Endothelial cell of umbilical vein (primary cell): Measurements from ENCODE around the gene RNF144B. TPM values are rescaled to one million over a fixed set of nuclear protein-coding genes. Genes with fewer than 3 reads are reported as not detected.

Source experiments
- BruUV-seq: library from RNA; stranded (reverse); fragments of 400-500 nt; replicated peaks from 2 replicates; lab custom pipeline; 2021; lab: Mats Ljungman, UMichigan
- CTCF ChIA-PET: fragments of 300-600, 350-600 bp; sonication (Branson Sonifier 250); formaldehyde crosslinking; loops from one replicate; lab custom pipeline; 2021; ENCODE audit warnings: antibody characterized with exemption, inconsistent platforms; lab: Charles Lee
- POLR2A ChIA-PET: fragments of 300-600, 350-600 bp; sonication (Branson Sonifier 250); formaldehyde crosslinking; loops from one replicate; lab custom pipeline; 2021; ENCODE audit warnings: antibody characterized with exemption, inconsistent platforms; lab: Charles Lee
- DNase-seq: peaks from one replicate; pipeline ENCODE4 v3.0.0-alpha.2; 2011; ENCODE audit warnings: low read depth, low spot score
- FAIRE-seq: peaks from 2 replicates; lab custom pipeline; 2011; peaks lifted over from hg19 to GRCh38; lab: Jason Lieb, UNC
- H2AFZ ChIP-seq: 2 replicates; pipeline ENCODE4 v1.6.0; 2012; ENCODE audit warnings: low read depth, low read length, control low read depth, inconsistent platforms
- H3K27ac ChIP-seq: 2 replicates; pipeline ENCODE4 v1.5.1; 2011; ENCODE audit warnings: low read depth, mild to moderate bottlenecking, control low read depth, low read length, moderate library complexity; ENCODE audit not compliant: insufficient read depth
- H3K27me3 ChIP-seq, 2 experiments: 2 replicates each; pipeline versions ENCODE4 v1.6.0 to v1.6.1; 2011; ENCODE audit warnings: low read length in 2 of 2, mixed read lengths in 1 of 2; ENCODE audit not compliant: control insufficient read depth in 2 of 2, insufficient read depth in 2 of 2
- H3K36me3 ChIP-seq, 2 experiments: 2 replicates in 1 of 2; 3 replicates in 1 of 2; pipeline ENCODE4 v1.5.1; 2011; ENCODE audit warnings: low read length in 2 of 2, mild to moderate bottlenecking in 1 of 2, moderate library complexity in 1 of 2; ENCODE audit not compliant: control insufficient read depth in 2 of 2, insufficient read depth in 2 of 2; ENCODE audit errors: extremely low read depth in 1 of 2
- H3K4me1 ChIP-seq: 3 replicates; pipeline ENCODE4 v1.5.1; 2011; ENCODE audit warnings: mild to moderate bottlenecking, low read length; ENCODE audit not compliant: control insufficient read depth, insufficient read depth; ENCODE audit errors: extremely low read depth
- H3K4me2 ChIP-seq: 2 replicates; pipeline ENCODE4 v1.6.1; 2011; ENCODE audit warnings: low read length, control low read depth, mixed read lengths; ENCODE audit not compliant: insufficient read depth
- H3K4me3 ChIP-seq, 3 experiments: fragments of 200-600 bp in 1 of 3; sonication (generic), shearing (Covaris generic) in 1 of 3; replicated peaks in 1 of 3; 2 replicates each; pipeline ENCODE4 v1.5.1; 2011 to 2016; ENCODE audit warnings: control low read depth in 3 of 3, low read length in 3 of 3, mild to moderate bottlenecking in 2 of 3, inconsistent platforms in 1 of 3, low read depth in 1 of 3, moderate library complexity in 1 of 3; ENCODE audit not compliant: insufficient read depth in 1 of 3
- H3K79me2 ChIP-seq: 2 replicates; pipeline ENCODE4 v1.6.0; 2012; ENCODE audit warnings: low read length, inconsistent platforms; ENCODE audit not compliant: control insufficient read depth, insufficient read depth
- H3K9ac ChIP-seq: replicated peaks from 2 replicates; pipeline ENCODE3; 2011; ENCODE audit warnings: low read length, control low read depth; ENCODE audit not compliant: insufficient read depth; ENCODE audit errors: extremely low read depth
- H3K9me1 ChIP-seq: replicated peaks from 3 replicates; pipeline ENCODE4 v1.6.0; 2011; ENCODE audit warnings: mild to moderate bottlenecking, low read length; ENCODE audit not compliant: control insufficient read depth, insufficient read depth; ENCODE audit errors: extremely low read depth
- H3K9me3 ChIP-seq: replicated peaks from 2 replicates; pipeline ENCODE4 v1.5.1; 2012; ENCODE audit warnings: low read length, inconsistent platforms; ENCODE audit not compliant: control insufficient read depth, insufficient read depth
- H4K20me1 ChIP-seq: replicated peaks from 2 replicates; pipeline ENCODE3; 2011; ENCODE audit warnings: mild to moderate bottlenecking, low read length; ENCODE audit not compliant: control insufficient read depth, insufficient read depth; ENCODE audit errors: extremely low read depth
- FOS ChIP-seq: IDR thresholded peaks from 2 replicates; pipeline ENCODE4 v1.6.1; 2011; ENCODE audit warnings: mild to moderate bottlenecking, low read length, moderate library complexity, borderline replicate concordance; ENCODE audit not compliant: insufficient read depth
- GATA2 ChIP-seq: IDR thresholded peaks from 2 replicates; pipeline ENCODE4 v1.7.0; 2011; ENCODE audit warnings: low read depth, mild to moderate bottlenecking, moderate library complexity, mixed read lengths, low read length; ENCODE audit not compliant: insufficient read length, insufficient read depth
- MAX ChIP-seq: IDR thresholded peaks from 2 replicates; pipeline ENCODE4 v1.6.1; 2011; ENCODE audit not compliant: insufficient read depth, insufficient read length
- MYC ChIP-seq: IDR thresholded peaks from one replicate; pipeline ENCODE4 v1.6.1; 2011; ENCODE audit warnings: mild to moderate bottlenecking, low read depth, low read length
- POLR2A ChIP-seq: IDR thresholded peaks from 2 replicates; pipeline ENCODE4 v1.6.1; 2012; ENCODE audit warnings: low read depth, mild to moderate bottlenecking, control low read depth, low read length
- dilution Hi-C: fragments of 300-500 bp; cut with MboI; formaldehyde crosslinking; loops from one replicate; pipeline ENCODE4 v1.15.0; 2019; ENCODE audit warnings: low sequenced_read_pairs; ENCODE audit not compliant: extremely low pct_ligation_motif_present
- intact Hi-C: fragments of 100-400 bp; cut with micrococcal nuclease; formaldehyde crosslinking; loops from one replicate; pipeline ENCODE4 v1.10.0; 2022
- polyA plus RNA-seq, 4 experiments: library from polyadenylated mRNA; depleted of rRNA in 3 of 4; stranded (reverse) in 3 of 4; unstranded in 1 of 4; fragments of >200 nt; gene quantifications; 2 replicates each; pipeline versions ENCODE4 v1.2.1 to v1.2.3, GENCODE V29; 2011 to 2012; ENCODE audit warnings: missing spikeins in 1 of 4
- total RNA-seq: library from RNA; stranded (reverse); gene quantifications from 2 replicates; pipeline ENCODE4 v1.2.3, GENCODE V29; 2021
- TF ChIP-seq, protein P1 (sequence below), 2 donors: IDR thresholded peaks; 1 replicate in 1 of 2; 2 replicates in 1 of 2; pipeline ENCODE4 v1.5.1; 2011; ENCODE audit warnings: low read length in 2 of 2, mild to moderate bottlenecking in 2 of 2, moderate library complexity in 2 of 2, control low read depth in 1 of 2, inconsistent platforms in 1 of 2, low read depth in 1 of 2; ENCODE audit not compliant: insufficient read depth in 1 of 2; ENCODE audit errors: extremely low read depth in 1 of 2

Gene RNF144B
- total and polyA plus RNA-seq, 2 donors (not counting 3 experiments of a cell fraction or from before 2014, with no cell fraction given) = 18.1 to 97.3 TPM

- no peak for TF ChIP-seq MAX
- TF ChIP-seq, protein P1, sequence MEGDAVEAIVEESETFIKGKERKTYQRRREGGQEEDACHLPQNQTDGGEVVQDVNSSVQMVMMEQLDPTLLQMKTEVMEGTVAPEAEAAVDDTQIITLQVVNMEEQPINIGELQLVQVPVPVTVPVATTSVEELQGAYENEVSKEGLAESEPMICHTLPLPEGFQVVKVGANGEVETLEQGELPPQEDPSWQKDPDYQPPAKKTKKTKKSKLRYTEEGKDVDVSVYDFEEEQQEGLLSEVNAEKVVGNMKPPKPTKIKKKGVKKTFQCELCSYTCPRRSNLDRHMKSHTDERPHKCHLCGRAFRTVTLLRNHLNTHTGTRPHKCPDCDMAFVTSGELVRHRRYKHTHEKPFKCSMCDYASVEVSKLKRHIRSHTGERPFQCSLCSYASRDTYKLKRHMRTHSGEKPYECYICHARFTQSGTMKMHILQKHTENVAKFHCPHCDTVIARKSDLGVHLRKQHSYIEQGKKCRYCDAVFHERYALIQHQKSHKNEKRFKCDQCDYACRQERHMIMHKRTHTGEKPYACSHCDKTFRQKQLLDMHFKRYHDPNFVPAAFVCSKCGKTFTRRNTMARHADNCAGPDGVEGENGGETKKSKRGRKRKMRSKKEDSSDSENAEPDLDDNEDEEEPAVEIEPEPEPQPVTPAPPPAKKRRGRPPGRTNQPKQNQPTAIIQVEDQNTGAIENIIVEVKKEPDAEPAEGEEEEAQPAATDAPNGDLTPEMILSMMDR (IDR thresholded peaks at IDR 0.05; ENCODE audit: extremely low read depth in 1 of 2, insufficient read depth in 1 of 2, low read depth in 1 of 2, low read length in 2 of 2) = no peak
- TF ChIP-seq MYC = no peak
- no peak for TF ChIP-seq FOS
- no peak for TF ChIP-seq POLR2A
- no peak for TF ChIP-seq GATA2
- intact Hi-C loops (no loop called here), dilution Hi-C loops (no loop called here)
- no peaks in the 10 kb centered on the region for H3K9me3 ChIP-seq
- DNase-seq (no peak), FAIRE-seq (no peak)
- CTCF ChIA-PET = interaction anchor here (1.2 to 1.7 kb wide), 2 partner anchors 9 to 72 kb away, joined by 3 to 4 read pairs; no protein-coding TSS in a partner anchor
- peaks cover 29% of the 10 kb centered on the region for H3K4me1 ChIP-seq
- no peaks in the 10 kb centered on the region for H3K9me1 ChIP-seq
- no peak overlapping the region for H3K9ac ChIP-seq
- H3K4me2 ChIP-seq = no peak overlapping the region
- no peaks in the 10 kb centered on the region for H3K27me3 ChIP-seq
- peaks cover 8 to 21% of the 10 kb centered on the region in 2 experiments for H3K36me3 ChIP-seq
- POLR2A ChIA-PET = no interaction called here
- H3K4me3 ChIP-seq = no peak overlapping the region
- H3K79me2 ChIP-seq = peaks cover 58% of the 10 kb centered on the region
- no TSS peak for BruUV-seq
- no peaks in the 10 kb centered on the region for H4K20me1 ChIP-seq
- H2AFZ ChIP-seq = no peak overlapping the region
- no peak overlapping the region for H3K27ac ChIP-seq
These were observed 44.4 kb downstream of the RNF144B start for GRCh38 chr6:18431581-18431980.
